Activated T-helper 1 cell treated with anti-CD3 and anti-CD28 coated beads, Interleukin-2, amount 50 U/mL, for 16 hours (primary cell): ENCODE data around the gene GPR12.

Experiments used
- DNase-seq, 2 donors: peaks; one replicate each; pipeline ENCODE4 v3.0.0-alpha.2; 2020; ENCODE audit warnings: low read depth in 1 of 2, low spot score in 1 of 2

Gene GPR12

GRCh38 chr13:26759907-26760831 lies at the start of gene GPR12:
Gene GPR12, minus strand, starts transcription at chr13:26760786. Its CDS starts 959 bp downstream, at chr13:26759827.
- DNase-seq: no peak

GRCh38 chr13:26810095-26810494 lies 49.5 kb upstream of the GPR12 start:
- DNase-seq: no peak

GRCh38 chr13:26806891-26807290 lies 46.3 kb upstream of the GPR12 start:
- DNase-seq: no peak

- no peak for DNase-seq
These were observed 27.4 kb upstream of the GPR12 start for GRCh38 chr13:26787961-26788360.

- DNase-seq: no peak
These were observed 26.2 kb upstream of the GPR12 start for GRCh38 chr13:26786651-26787295.

- DNase-seq: peak in 1 of 2 donors; percentile 22
These were observed 25.4 kb upstream of the GPR12 start for GRCh38 chr13:26785838-26786630.

GRCh38 chr13:26784704-26785639 lies 24.4 kb upstream of the GPR12 start:
- DNase-seq: no peak

GRCh38 chr13:26780411-26780810 lies 19.8 kb upstream of the GPR12 start:
- DNase-seq: no peak

- no peak for DNase-seq
These were observed 18.7 kb upstream of the GPR12 start for GRCh38 chr13:26779321-26779720.

- DNase-seq: no peak
These were observed 11.9 kb upstream of the GPR12 start for GRCh38 chr13:26772531-26772930.

- no peak for DNase-seq
These were observed 11.2 kb upstream of the GPR12 start for GRCh38 chr13:26771796-26772195.

GRCh38 chr13:26762745-26763345 lies 2.3 kb upstream of the GPR12 start:
- DNase-seq: no peak

GRCh38 chr13:26760832-26761582 lies 421 bp upstream of the GPR12 start:
- DNase-seq: no peak

GRCh38 chr13:26759249-26759906 lies 1.2 kb downstream of the GPR12 start:
- DNase-seq: no peak

- no peak for DNase-seq
These were observed 2.0 kb downstream of the GPR12 start for GRCh38 chr13:26758496-26759157.

GRCh38 chr13:26756961-26757360 lies 3.6 kb downstream of the GPR12 start:
- no peak for DNase-seq

- DNase-seq: no peak
These were observed 7.9 kb downstream of the GPR12 start for GRCh38 chr13:26752671-26753070.

- DNase-seq: no peak
These were observed 10.7 kb downstream of the GPR12 start for GRCh38 chr13:26749905-26750304.
